K562 (cell line): Measurements from ENCODE around the gene DIP2C. TPM values are rescaled to one million over a fixed set of nuclear protein-coding genes. Genes with fewer than 3 reads are reported as not detected.

Experiments used
- ATAC-seq: fragments of 200-7000 bp; cut with Tn5 transposase; 3 replicates; pipeline ENCODE4 v1.9.1; 2020; ENCODE audit warnings: moderate library complexity
- BruUV-seq: library from RNA; stranded (reverse); fragments of 400-500 nt; replicated peaks from 2 replicates; lab custom pipeline; 2021; lab: Mats Ljungman, UMichigan
- CTCF ChIA-PET: fragments of 300-600 bp; formaldehyde crosslinking; extraction: SDS; loops from one replicate; lab custom pipeline; 2021; ENCODE audit warnings: low intra/inter-chr PET ratio; lab: Yijun Ruan, JAX
- POLR2A ChIA-PET: fragments of 300-600, 350-650 bp; sonication (Branson Sonifier 250); formaldehyde crosslinking; extraction: SDS; loops from one replicate; lab custom pipeline; 2021; ENCODE audit warnings: antibody characterized with exemption, inconsistent platforms; lab: Yijun Ruan, JAX
- DNase-seq, 4 experiments: peaks; one replicate each; pipeline versions ENCODE4 v3.0.0 to v3.0.0-alpha.2; 2011 to 2018; ENCODE audit warnings: low spot score in 3 of 4, mixed read lengths in 3 of 4; ENCODE audit errors: extremely low read depth in 1 of 4
- FAIRE-seq: peaks from 2 replicates; lab custom pipeline; 2011; peaks lifted over from hg19 to GRCh38; lab: Jason Lieb, UNC
- H2AFZ ChIP-seq: 2 replicates; pipeline ENCODE4 v1.6.0; 2011; ENCODE audit warnings: low read depth, low read length, control low read depth, inconsistent platforms
- H3K27ac ChIP-seq: fragments of 200-600 bp; 3 replicates; pipeline ENCODE4 v1.8.0; 2011; ENCODE audit warnings: low read depth, mild to moderate bottlenecking, control low read depth, inconsistent platforms, low read length, moderate library complexity, mixed read lengths; ENCODE audit errors: extremely low read depth
- H3K27me3 ChIP-seq, 2 experiments: fragments of 300-600 bp in 1 of 2; 2 replicates in 1 of 2; 3 replicates in 1 of 2; pipeline versions ENCODE4 v1.6.0 to v1.8.0; 2011; ENCODE audit warnings: inconsistent platforms in 2 of 2, low read length in 2 of 2, mild to moderate bottlenecking in 1 of 2, mixed read lengths in 1 of 2, moderate library complexity in 1 of 2; ENCODE audit not compliant: control insufficient read depth in 2 of 2, insufficient read depth in 2 of 2
- H3K36me3 ChIP-seq: fragments of 300-600 bp; 3 replicates; pipeline ENCODE4 v1.8.0; 2011; ENCODE audit warnings: mild to moderate bottlenecking, low read length, inconsistent platforms; ENCODE audit not compliant: control insufficient read depth, insufficient read depth
- H3K4me1 ChIP-seq, 2 experiments: fragments of 200-600 bp in 1 of 2; replicated peaks in 1 of 2; 2 replicates in 1 of 2; 3 replicates in 1 of 2; pipeline versions ENCODE4 v1.5.1 to v1.8.0; 2011; ENCODE audit warnings: inconsistent platforms in 2 of 2, low read length in 2 of 2, mild to moderate bottlenecking in 1 of 2, mixed read lengths in 1 of 2, moderate library complexity in 1 of 2; ENCODE audit not compliant: control insufficient read depth in 2 of 2, insufficient read depth in 2 of 2
- H3K4me2 ChIP-seq: 2 replicates; pipeline ENCODE4 v1.6.1; 2011; ENCODE audit warnings: low read length, control low read depth, inconsistent platforms, mixed read lengths; ENCODE audit not compliant: insufficient read depth
- H3K4me3 ChIP-seq: fragments of 200-600 bp; sonication (generic), shearing (Covaris generic); 2 replicates; pipeline ENCODE4 v1.5.1; 2016; ENCODE audit warnings: control low read depth, inconsistent platforms
- H3K79me2 ChIP-seq: fragments of 200-600 bp; 3 replicates; pipeline ENCODE4 v1.8.0; 2011; ENCODE audit warnings: low read length, inconsistent platforms; ENCODE audit not compliant: control insufficient read depth, insufficient read depth
- H3K9ac ChIP-seq, 2 experiments: 2 replicates each; pipeline versions ENCODE4 v1.6.0 to v1.6.1; 2011; ENCODE audit warnings: low read depth in 2 of 2, low read length in 2 of 2, control low read depth in 1 of 2, inconsistent platforms in 1 of 2, mild to moderate bottlenecking in 1 of 2, mixed read lengths in 1 of 2; ENCODE audit not compliant: insufficient read depth in 1 of 2
- H3K9me1 ChIP-seq: one replicate; pipeline ENCODE4 v1.6.0; 2011; ENCODE audit warnings: inconsistent platforms, mild to moderate bottlenecking, low read length, moderate library complexity; ENCODE audit not compliant: control insufficient read depth, insufficient read depth
- H3K9me3 ChIP-seq: replicated peaks from 2 replicates; pipeline ENCODE4 v1.5.1; 2011; ENCODE audit warnings: low read depth, low read length, inconsistent platforms; ENCODE audit not compliant: control insufficient read depth, insufficient read depth
- H4K20me1 ChIP-seq: replicated peaks from 2 replicates; pipeline ENCODE4 v1.6.1; 2011; ENCODE audit warnings: low read length, inconsistent platforms, mixed read lengths; ENCODE audit not compliant: control insufficient read depth, insufficient read depth
- NFRKB ChIP-seq: fragments of 450-650 bp; IDR thresholded peaks from 2 replicates; pipeline ENCODE4 v1.6.1; 2016; ENCODE audit warnings: low read depth
- PBX2 ChIP-seq, 2 experiments: IDR thresholded peaks in 1 of 2; conservative IDR thresholded peaks in 1 of 2; 2 replicates each; pipeline ENCODE4 v1.6.1; 2016; ENCODE audit warnings: low read depth in 2 of 2, mild to moderate bottlenecking in 1 of 2, missing compliant biosample characterization in 1 of 2, missing genetic modification characterization in 1 of 2, moderate library complexity in 1 of 2
- RCOR1 ChIP-seq, 2 experiments: IDR thresholded peaks; 2 replicates each; pipeline ENCODE4 v1.6.1; 2012; ENCODE audit warnings: low read depth in 2 of 2, low read length in 2 of 2, borderline replicate concordance in 1 of 2, improper control_type of control experiment in 1 of 2
- WGBS: fragments of 100-300 bp; shearing (Covaris generic); methylation state at CpG from one replicate; pipeline ENCODE4 v1.1.6; 2016; ENCODE audit warnings: low coverage, mixed read lengths; ENCODE audit not compliant: insufficient coverage; ENCODE audit errors: missing lambda C conversion rate; 5-methylcytosine and 5-hydroxymethylcytosine counted together
- in situ Hi-C: fragments of 300-500 bp; cut with MboI; formaldehyde crosslinking; loops from 4 replicates; pipeline ENCODE4 v1.15.0; 2018; ENCODE audit warnings: inconsistent platforms, mixed read lengths
- intact Hi-C: fragments of 100-400 bp; cut with micrococcal nuclease; formaldehyde crosslinking; loops from 2 replicates; pipeline ENCODE4 v1.14.2; 2022
- polyA plus RNA-seq, 8 experiments: library from polyadenylated mRNA; depleted of rRNA in 4 of 8; stranded (reverse) in 5 of 8; unstranded in 3 of 8; fragments of >200 nt; fragmentation: Nextera tagmentation in 2 of 8; fragmentation: Illumina TruSeq in 1 of 8; extraction: Ambion mirVana in 2 of 8; extraction: Trizol in 1 of 8; gene quantifications; 2 replicates each; pipeline versions ENCODE4 v1.2.1 to v1.2.3, GENCODE V29; 2011 to 2014; ENCODE audit warnings: inconsistent platforms in 1 of 8, missing spikeins in 1 of 8
- total RNA-seq, 7 experiments: library from RNA; depleted of rRNA in 6 of 7; stranded (reverse); fragments of >200 nt in 6 of 7; fragmentation: Illumina TruSeq in 2 of 7; extraction: Trizol in 2 of 7; gene quantifications; 2 replicates each; pipeline versions ENCODE4 v1.2.1 to v1.2.3, GENCODE V29; 2011 to 2021; ENCODE audit warnings: low replicate concordance in 1 of 7

DIP2C gene
- total and polyA plus RNA-seq, 9 of the 15 experiments (the other 6 are each of a cell fraction or from before 2014, with no cell fraction given): 0.01 TPM; not detected in 8

GRCh38 chr10:372566-372965 is 316.9 kb downstream of the DIP2C start:
- no peak overlapping the region for H3K27ac ChIP-seq
- TF ChIP-seq RCOR1 (IDR thresholded peaks at IDR 0.05; ENCODE audit: borderline replicate concordance in 1 of 2, low read depth in 2 of 2, low read length in 2 of 2) (no peak), PBX2 (CRISPR knock-in tag; IDR thresholded peaks at IDR 0.05; ENCODE audit: low read depth) (no peak), PBX2 (tag; conservative IDR thresholded peaks at IDR 0.05; ENCODE audit: low read depth) (no peak), NFRKB (no peak)
- TF ChIP-seq, all 486 proteins: peak for 0
- H3K27me3 ChIP-seq: peaks cover 29 to 67% of the 10 kb centered on the region in 2 experiments

More at GRCh38 chr10:372566-372965, 316.9 kb downstream of the DIP2C start:
- POLR2A ChIA-PET: no interaction called here
- H2AFZ ChIP-seq: no peak overlapping the region
- WGBS: 0% methylated on average over 17 of the region's 17 CpGs
- no peaks in the 10 kb centered on the region for H3K36me3 ChIP-seq
- intact Hi-C loops (no loop called here), in situ Hi-C loops (no loop called here)
- ATAC-seq: no peak
- no peaks in the 10 kb centered on the region for H3K9me3 ChIP-seq
- CTCF ChIA-PET: no interaction called here
- no peaks in the 10 kb centered on the region for H3K79me2 ChIP-seq
- H3K4me3 ChIP-seq: no peak overlapping the region
- no peak for FAIRE-seq
- H3K9me1 ChIP-seq: no peaks in the 10 kb centered on the region
- H3K9ac ChIP-seq: no peak overlapping the region
- H3K4me1 ChIP-seq: 0 out of 5 replicates have a peak, but pooled peaks cover 0 to 2% of the 10 kb centered on the region in 2 experiments
- no peak overlapping the region for H3K4me2 ChIP-seq
- no peaks in the 10 kb centered on the region for H4K20me1 ChIP-seq
- BruUV-seq: no TSS peak
- DNase-seq: no peak
